Bronchus fibroblast of lung (primary cell): ENCODE data around the gene ZFTA. TPM values are rescaled to one million over a fixed set of nuclear protein-coding genes. Genes with fewer than 3 reads are reported as not detected.

Experiments
- total RNA-seq: library from RNA; depleted of rRNA; stranded (reverse); fragments of >200 nt; gene quantifications from 2 replicates; pipeline ENCODE4 v1.2.3, GENCODE V29; 2015

Gene ZFTA
- 9.2 and 16.0 TPM in 2 replicates for total RNA-seq

GRCh38 chr11:63768237-63769041 is at the start of gene ZFTA:
ZFTA (minus strand) TSS chr11:63768775; CDS start chr11:63768622, 153 bp downstream.

GRCh38 chr11:63813035-63813562 is 44.5 kb upstream of the ZFTA start, which contains the start of gene SPINDOC:
SPINDOC (plus strand) TSS chr11:63813456; CDS start chr11:63813687, 231 bp downstream.

Other genes with a start within 250 kb of the ZFTA start
- 5.0 and 6.7 TPM in 2 replicates for gene PLAAT4, start 232.0 kb downstream of the ZFTA start, total RNA-seq
- gene PLAAT2, start 205.4 kb downstream of the ZFTA start, total RNA-seq, result not detected in 2 replicates
- gene PLAAT3, start 154.3 kb downstream of the ZFTA start, total RNA-seq, result 3.9 and 5.7 TPM in 2 replicates
- gene ATL3, start 97.4 kb downstream of the ZFTA start, total RNA-seq, result 52.5 and 65.1 TPM in 2 replicates
- 71.5 and 76.0 TPM in 2 replicates for gene RTN3, start 87.3 kb downstream of the ZFTA start, total RNA-seq
- 19.3 and 21.7 TPM in 2 replicates for gene SPINDOC, start 44.7 kb upstream of the ZFTA start, total RNA-seq
- 13.7 and 14.8 TPM in 2 replicates for gene MARK2, start 70.3 kb upstream of the ZFTA start, total RNA-seq
- 7.4 and 8.6 TPM in 2 replicates for gene RCOR2, start 148.4 kb upstream of the ZFTA start, total RNA-seq
- gene NAA40, start 170.2 kb upstream of the ZFTA start, total RNA-seq, result 8.8 and 10.6 TPM in 2 replicates
- 1,094 and 1,254 TPM in 2 replicates for gene COX8A, start 205.8 kb upstream of the ZFTA start, total RNA-seq
- gene OTUB1, start 217.7 kb upstream of the ZFTA start, total RNA-seq, result 114 and 130 TPM in 2 replicates